Measurements from ENCODE around the gene ZNF610. TPM values are rescaled to one million over a fixed set of nuclear protein-coding genes. Genes with fewer than 3 reads are reported as not detected.
A peak's percentile ranks its signal among the peaks of the same experiment; 100 is the strongest.
"Not testable (repeated sequence)": the region's sequence is repeated elsewhere in the genome, so short reads cannot be mapped to it uniquely, and the experiment has no call there.

ZNF610 gene
- total RNA-seq = 1 to 10 TPM; 1.7 to 5.3 (median 2.7) TPM

- peak; percentile 81 to 96 for DNase-seq
- Histone ChIP-seq H3K27me3 (no peaks in the 10 kb centered on the region), H3K9me3 (peaks cover 10 to 54% (median 29%) of the 10 kb centered on the region in 4 donors), H3K36me3 (no peaks in the 10 kb centered on the region), H3K4me3 (peak within 1 kb of the TSS; percentile 63 to 76 (median 67)), H3K4me1 (peaks cover 6 to 9% (median 8%) of the 10 kb centered on the region in 4 donors), H3K27ac (peak within 1 kb of the TSS; percentile 75 to 93 (median 88))
- TF ChIP-seq EP300 (IDR thresholded peaks at IDR 0.05) (peak in 1 of 4 donors; percentile 53), POLR2AphosphoS5 (IDR thresholded peaks at IDR 0.05) (peak; percentile 81 to 87), POLR2A (IDR thresholded peaks at IDR 0.05) (peak in 3 of 4 donors; percentile 45 to 72 (median 69))
- TF ChIP-seq, protein P1, sequence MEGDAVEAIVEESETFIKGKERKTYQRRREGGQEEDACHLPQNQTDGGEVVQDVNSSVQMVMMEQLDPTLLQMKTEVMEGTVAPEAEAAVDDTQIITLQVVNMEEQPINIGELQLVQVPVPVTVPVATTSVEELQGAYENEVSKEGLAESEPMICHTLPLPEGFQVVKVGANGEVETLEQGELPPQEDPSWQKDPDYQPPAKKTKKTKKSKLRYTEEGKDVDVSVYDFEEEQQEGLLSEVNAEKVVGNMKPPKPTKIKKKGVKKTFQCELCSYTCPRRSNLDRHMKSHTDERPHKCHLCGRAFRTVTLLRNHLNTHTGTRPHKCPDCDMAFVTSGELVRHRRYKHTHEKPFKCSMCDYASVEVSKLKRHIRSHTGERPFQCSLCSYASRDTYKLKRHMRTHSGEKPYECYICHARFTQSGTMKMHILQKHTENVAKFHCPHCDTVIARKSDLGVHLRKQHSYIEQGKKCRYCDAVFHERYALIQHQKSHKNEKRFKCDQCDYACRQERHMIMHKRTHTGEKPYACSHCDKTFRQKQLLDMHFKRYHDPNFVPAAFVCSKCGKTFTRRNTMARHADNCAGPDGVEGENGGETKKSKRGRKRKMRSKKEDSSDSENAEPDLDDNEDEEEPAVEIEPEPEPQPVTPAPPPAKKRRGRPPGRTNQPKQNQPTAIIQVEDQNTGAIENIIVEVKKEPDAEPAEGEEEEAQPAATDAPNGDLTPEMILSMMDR (IDR thresholded peaks at IDR 0.05) = no peak
- ATAC-seq (ENCODE audit: low FRiP score in 2 of 2) = peak; percentile 95 to 98
- 1 to 4% methylated on average over 40 to 48 of the region's 55 CpGs for WGBS, 2 donors
These were observed at the start of gene ZNF610 for GRCh38 chr19:52336117-52336790. Gene ZNF610, plus strand, starts transcription at chr19:52336243. Its CDS starts 12,930 bp downstream, at chr19:52349173.

DNA sequence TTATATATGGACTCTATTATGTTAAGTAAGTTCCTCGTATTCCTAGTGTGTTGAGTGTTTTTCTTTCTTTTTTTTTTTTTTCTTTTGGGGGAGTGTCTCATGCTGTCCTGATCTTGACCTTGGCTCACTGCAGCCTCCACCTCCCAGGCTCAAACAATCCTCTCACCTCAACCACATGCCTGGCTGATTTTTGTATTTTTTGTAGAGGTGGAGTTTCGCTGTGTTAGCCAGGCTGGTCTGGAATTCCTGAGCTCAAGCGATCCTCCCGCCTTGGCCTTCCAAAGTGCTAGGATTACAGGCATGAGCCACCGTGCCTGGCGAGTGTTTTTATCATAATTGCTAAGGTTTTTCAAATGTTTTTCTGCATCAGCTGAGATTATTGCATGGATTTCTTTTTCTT lies 49.8 kb upstream of the ZNF610 start:
- DNase-seq (no peak), ATAC-seq (ENCODE audit: low FRiP score in 2 of 2) (no peak)
- Histone ChIP-seq H3K27me3 (no peaks in the 10 kb centered on the region), H3K4me1 (no peaks in the 10 kb centered on the region), H3K27ac (no peak overlapping the region), H3K36me3 (peaks cover 34 to 92% (median 66%) of the 10 kb centered on the region in 4 donors), H3K9me3 (peaks cover 0 to 39% (median 37%) of the 10 kb centered on the region in 4 donors), H3K4me3 (no peak overlapping the region)
- TF ChIP-seq POLR2AphosphoS5 (IDR thresholded peaks at IDR 0.05) = no peak
- no peak for TF ChIP-seq POLR2A (IDR thresholded peaks at IDR 0.05)
- 88 to 91% methylated on average over 6 of the region's 6 CpGs for WGBS, 2 donors

DNA sequence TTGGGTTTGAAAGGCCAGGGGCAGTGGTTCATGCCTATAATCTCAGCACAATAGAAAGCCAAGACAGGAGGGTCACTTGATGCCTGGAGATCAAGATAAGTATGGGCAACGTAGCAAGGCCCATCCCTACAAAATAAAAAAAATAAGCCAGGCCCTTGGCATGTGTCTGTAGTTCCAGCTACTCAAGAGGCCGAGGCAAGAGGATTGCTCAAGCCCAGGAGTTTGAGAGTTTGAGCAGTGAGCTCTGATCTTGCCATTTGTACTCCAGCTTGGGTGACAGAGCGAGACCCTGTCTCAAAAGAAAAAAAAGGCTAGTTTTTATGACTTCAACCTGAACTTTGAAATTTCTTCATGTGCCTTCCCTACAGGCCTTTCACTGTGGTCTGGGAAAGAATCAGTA lies 44.3 kb upstream of the ZNF610 start:
- WGBS, 2 donors = 74 to 83% methylated on average over 3 of the region's 3 CpGs
- ATAC-seq (ENCODE audit: low FRiP score in 2 of 2) = no peak
- Histone ChIP-seq H3K27ac (no peak overlapping the region), H3K9me3 (peaks cover 0 to 31% (median 19%) of the 10 kb centered on the region in 4 donors), H3K27me3 (no peaks in the 10 kb centered on the region), H3K4me3 (no peak overlapping the region), H3K36me3 (peaks cover 15 to 52% (median 37%) of the 10 kb centered on the region in 4 donors), H3K4me1 (peaks cover 4 to 8% (median 5%) of the 10 kb centered on the region in 4 donors)
- no peak for DNase-seq
- TF ChIP-seq POLR2AphosphoS5 (IDR thresholded peaks at IDR 0.05) = no peak
- TF ChIP-seq EP300 (IDR thresholded peaks at IDR 0.05) = no peak

- not testable (repeated sequence) for H3K27me3 ChIP-seq; H3K4me3 ChIP-seq; DNase-seq; ATAC-seq (ENCODE audit: low FRiP score in 2 of 2); H3K27ac ChIP-seq
- WGBS, 2 donors = 95 to 98% methylated on average over 6 of the region's 6 CpGs
- Histone ChIP-seq H3K4me1 (peaks cover 6 to 14% (median 9%) of the 10 kb centered on the region in 4 donors), H3K36me3 (peaks cover 15 to 42% (median 35%) of the 10 kb centered on the region in 4 donors), H3K9me3 (peaks cover 0 to 27% (median 17%) of the 10 kb centered on the region in 4 donors)
These were observed 43.1 kb upstream of the ZNF610 start for GRCh38 chr19:52292946-52293345.

GRCh38 chr19:52296400-52296772 lies 39.7 kb upstream of the ZNF610 start:
- WGBS, 2 donors = 22 to 24% methylated on average over 8 of the region's 8 CpGs
- DNase-seq = peak in 1 of 2 donors; percentile 20
- H3K4me1 ChIP-seq = peaks cover 11 to 19% (median 12%) of the 10 kb centered on the region in 4 donors
- peaks cover 0 to 16% (median 0%) of the 10 kb centered on the region in 4 donors for H3K9me3 ChIP-seq
- H3K27me3 ChIP-seq = no peaks in the 10 kb centered on the region
- peak overlapping the region; percentile 36 to 88 (median 70) for H3K4me3 ChIP-seq
- ATAC-seq (ENCODE audit: low FRiP score in 2 of 2) = peak in 1 of 2 donors; percentile 11
- H3K27ac ChIP-seq = peak overlapping the region; percentile 79 to 94 (median 85)
- H3K36me3 ChIP-seq = peaks cover 4 to 28% (median 18%) of the 10 kb centered on the region in 4 donors
- TF ChIP-seq, protein P1 (IDR thresholded peaks at IDR 0.05) = no peak
- TF ChIP-seq EP300 (IDR thresholded peaks at IDR 0.05) = no peak
- no peak for TF ChIP-seq POLR2A (IDR thresholded peaks at IDR 0.05)
- no peak for TF ChIP-seq POLR2AphosphoS5 (IDR thresholded peaks at IDR 0.05)

DNA sequence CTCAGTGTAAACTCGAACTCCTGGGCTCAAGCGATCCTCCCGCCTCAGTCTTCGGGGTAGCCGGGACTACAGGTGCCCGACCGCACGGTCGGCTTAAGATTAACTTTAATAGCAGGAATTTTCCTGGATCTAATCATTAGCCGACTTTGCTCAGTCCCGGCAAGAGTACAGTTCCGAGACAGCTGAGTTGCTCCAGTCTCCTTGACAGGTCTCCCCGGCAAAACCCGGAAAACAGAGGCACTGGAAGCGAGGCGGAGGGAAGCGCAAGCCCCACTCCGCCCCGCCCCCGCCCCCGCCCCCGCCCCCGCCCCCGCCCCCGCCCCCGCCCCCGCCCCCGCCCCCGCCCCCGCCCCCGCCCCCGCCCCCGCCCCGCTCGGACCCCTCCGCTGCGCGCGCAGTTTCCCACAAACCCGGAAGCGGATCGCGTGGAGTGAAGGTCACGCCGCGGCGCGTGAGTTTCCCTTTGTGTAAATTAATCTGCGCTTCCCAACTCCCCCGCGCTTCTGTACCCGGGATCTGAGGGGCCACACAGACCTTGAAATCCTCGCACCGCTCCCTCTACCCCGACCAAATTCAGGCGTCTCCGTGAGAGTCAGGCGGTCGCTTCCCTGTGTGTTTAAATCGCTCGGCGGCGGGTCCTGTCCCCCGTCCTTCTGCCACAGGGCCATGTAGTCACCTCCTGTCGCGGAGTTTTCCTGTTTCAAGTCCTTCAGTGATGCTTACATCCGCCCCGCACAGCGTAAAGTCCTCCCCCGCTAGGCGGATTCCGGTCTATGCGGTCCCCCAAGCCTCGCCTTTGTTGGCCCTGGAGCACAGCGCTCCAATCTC lies 39.1 kb upstream of the ZNF610 start, which contains the start of gene ZNF480:
ZNF480 (plus strand) TSS at position 397 of the 828 bp plus-strand sequence. CDS start 3,244 bp downstream, outside the sequence.
- peaks cover 9 to 29% (median 21%) of the 10 kb centered on the region in 4 donors for H3K36me3 ChIP-seq

More for the DNA sequence above, 39.1 kb upstream of the ZNF610 start, which contains the start of gene ZNF480:
- no peaks in the 10 kb centered on the region for H3K27me3 ChIP-seq
- TF ChIP-seq EP300 (IDR thresholded peaks at IDR 0.05) = no peak
- TF ChIP-seq, protein P1 (IDR thresholded peaks at IDR 0.05) = peak in 4 of 6 experiments; percentile 22 to 47 (median 28)
- peak in 2 of 4 donors; percentile 60 to 78 for TF ChIP-seq POLR2A (IDR thresholded peaks at IDR 0.05)
- peak; percentile 76 to 80 for TF ChIP-seq POLR2AphosphoS5 (IDR thresholded peaks at IDR 0.05)
- DNase-seq = peak; percentile 81 to 95
- 0 to 1% methylated on average over 19 to 51 of the region's 75 CpGs for WGBS, 2 donors
- peak within 1 kb of the TSS; percentile 85 to 94 (median 92) for H3K27ac ChIP-seq
- peak within 1 kb of the TSS; percentile 61 to 88 (median 76) for H3K4me3 ChIP-seq
- peaks cover 0 to 13% (median 0%) of the 10 kb centered on the region in 4 donors for H3K9me3 ChIP-seq
- H3K4me1 ChIP-seq = peaks cover 11 to 19% (median 12%) of the 10 kb centered on the region in 4 donors
- peak; percentile 89 to 93 for ATAC-seq (ENCODE audit: low FRiP score in 2 of 2)

All from upper lobe of left lung (tissue), 6 donors.